PFSK-1 (cell line): ENCODE measurements around the gene KCNIP4.

Experiments used
- POLR2AphosphoS5 ChIP-seq: IDR thresholded peaks from 2 replicates; pipeline ENCODE4 v1.6.1; 2012; ENCODE audit warnings: low read depth, mild to moderate bottlenecking, control low read depth, low read length, moderate library complexity
- REST ChIP-seq, 2 experiments: IDR thresholded peaks; 2 replicates each; pipeline versions ENCODE4 v1.6.1 to v1.8.0; 2011 to 2012; ENCODE audit warnings: low read depth in 2 of 2, low read length in 2 of 2, control low read depth in 1 of 2, inconsistent platforms in 1 of 2, mild to moderate bottlenecking in 1 of 2, moderate library complexity in 1 of 2; ENCODE audit not compliant: insufficient read depth in 1 of 2
- TAF1 ChIP-seq: IDR thresholded peaks from 2 replicates; pipeline ENCODE4 v1.6.1; 2012; ENCODE audit warnings: low read length, control low read depth, borderline replicate concordance; ENCODE audit not compliant: insufficient read depth

- TF ChIP-seq POLR2AphosphoS5 = no peak
- no peak for TF ChIP-seq TAF1
- TF ChIP-seq REST (IDR thresholded peaks at IDR 0.05; ENCODE audit: insufficient read depth in 1 of 2, low read depth in 2 of 2, low read length in 2 of 2) = no peak
Measured at GRCh38 chr4:20883231-20883630, 1065.3 kb downstream of the KCNIP4 start.
